ENCODE measurements around the gene ZNF174. TPM values are rescaled to one million over a fixed set of nuclear protein-coding genes. Genes with fewer than 3 reads are reported as not detected.

The ZNF174 gene
- total RNA-seq, 1 experiment from 2014 or later, result 17.7 TPM

- Histone ChIP-seq H3K4me1 (ENCODE audit: low read length) (peaks cover 12% of the 10 kb centered on the region), H3K9me2 (replicated peaks; ENCODE audit: insufficient read depth, low read length) (no peaks in the 10 kb centered on the region), H3K36me3 (ENCODE audit: insufficient read depth, low read length) (no peaks in the 10 kb centered on the region), H3K27me3 (ENCODE audit: low read length) (no peaks in the 10 kb centered on the region), H3K9ac (ENCODE audit: low read length) (no peak overlapping the region), H4K20me1 (ENCODE audit: insufficient read depth, low read depth, low read length) (no peaks in the 10 kb centered on the region), H3K4me3 (ENCODE audit: low read length) (no peak overlapping the region), H3K4me2 (ENCODE audit: low read depth, low read length, poor library complexity, severe bottlenecking) (no peak overlapping the region), H3K27ac (ENCODE audit: low read length) (no peak overlapping the region), H3K9me3 (ENCODE audit: low read length) (no peaks in the 10 kb centered on the region), H3K79me2 (ENCODE audit: low read length) (no peaks in the 10 kb centered on the region), H2AFZ (ENCODE audit: low read length) (no peak overlapping the region)
- no peak for DNase-seq
These were observed 25.3 kb upstream of the ZNF174 start for GRCh38 chr16:3375680-3376079.

DNA sequence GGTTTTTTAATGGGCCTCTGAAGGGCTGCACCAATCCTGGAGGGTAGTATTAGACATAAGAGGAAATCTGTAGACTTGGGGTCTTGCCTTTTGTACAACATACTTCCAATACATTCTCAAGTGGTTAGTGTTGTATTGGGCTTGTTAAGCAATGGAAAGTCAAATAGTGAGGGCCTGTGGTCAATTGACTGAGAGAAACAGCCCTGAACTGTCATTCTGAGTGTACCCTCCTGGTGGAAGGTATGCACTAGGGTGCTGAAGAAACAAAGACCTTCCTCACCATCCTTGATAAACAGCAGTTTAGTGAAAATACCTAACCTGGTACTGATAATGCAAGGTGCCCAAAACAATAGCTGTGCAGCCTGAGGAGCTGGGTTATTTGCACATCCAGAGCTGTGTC, 23.1 kb upstream of the ZNF174 start:
- H3K27me3 ChIP-seq (ENCODE audit: low read length), result no peaks in the 10 kb centered on the region
- H3K36me3 ChIP-seq (ENCODE audit: insufficient read depth, low read length), result peaks cover 15% of the 10 kb centered on the region
- H3K4me3 ChIP-seq (ENCODE audit: low read length), result no peak overlapping the region
- no peaks in the 10 kb centered on the region for H4K20me1 ChIP-seq (ENCODE audit: insufficient read depth, low read depth, low read length)
- H3K9ac ChIP-seq (ENCODE audit: low read length), result no peak overlapping the region
- H3K27ac ChIP-seq (ENCODE audit: low read length), result no peak overlapping the region
- no peak for DNase-seq
- no peak overlapping the region for H2AFZ ChIP-seq (ENCODE audit: low read length)
- no peaks in the 10 kb centered on the region for H3K79me2 ChIP-seq (ENCODE audit: low read length)
- H3K9me2 ChIP-seq (replicated peaks; ENCODE audit: insufficient read depth, low read length), result no peaks in the 10 kb centered on the region
- H3K4me2 ChIP-seq (ENCODE audit: low read depth, low read length, poor library complexity, severe bottlenecking), result no peak overlapping the region
- H3K4me1 ChIP-seq (ENCODE audit: low read length), result peaks cover 12% of the 10 kb centered on the region
- peaks cover 17% of the 10 kb centered on the region for H3K9me3 ChIP-seq (ENCODE audit: low read length)

DNA sequence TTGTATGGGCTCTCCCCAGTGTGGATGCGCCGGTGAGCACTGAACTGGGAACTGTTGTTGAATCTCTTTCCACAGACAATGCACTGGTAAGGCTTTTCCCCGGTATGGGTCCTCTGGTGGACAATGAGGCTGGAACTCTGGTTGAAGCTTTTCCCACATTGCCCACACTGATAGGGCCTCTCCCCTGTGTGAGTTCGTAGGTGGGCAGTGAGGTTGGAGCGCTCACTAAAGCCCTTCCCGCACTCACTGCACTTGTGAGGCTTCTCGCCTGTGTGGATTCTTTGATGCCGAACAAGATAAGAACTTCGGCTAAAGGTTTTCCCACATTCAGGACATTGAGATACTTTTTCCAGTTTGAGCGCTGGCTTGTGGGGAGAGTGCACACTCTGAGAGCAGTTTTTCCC, 18.0 kb upstream of the ZNF174 start:
- Histone ChIP-seq H3K9ac (ENCODE audit: low read length) (no peak overlapping the region), H3K36me3 (ENCODE audit: insufficient read depth, low read length) (peaks cover 53% of the 10 kb centered on the region), H3K9me3 (ENCODE audit: low read length) (peaks cover 40% of the 10 kb centered on the region), H2AFZ (ENCODE audit: low read length) (no peak overlapping the region), H3K27ac (ENCODE audit: low read length) (no peak overlapping the region), H4K20me1 (ENCODE audit: insufficient read depth, low read depth, low read length) (no peaks in the 10 kb centered on the region), H3K79me2 (ENCODE audit: low read length) (peaks cover 9% of the 10 kb centered on the region), H3K27me3 (ENCODE audit: low read length) (no peaks in the 10 kb centered on the region), H3K4me3 (ENCODE audit: low read length) (no peak overlapping the region; the same call in 1 of the 2 replicates), H3K4me2 (ENCODE audit: low read depth, low read length, poor library complexity, severe bottlenecking) (no peak overlapping the region), H3K4me1 (ENCODE audit: low read length) (no peaks in the 10 kb centered on the region), H3K9me2 (replicated peaks; ENCODE audit: insufficient read depth, low read length) (no peaks in the 10 kb centered on the region)
- DNase-seq, result no peak

- H3K4me3 ChIP-seq (ENCODE audit: low read length), result no peak overlapping the region
- H3K36me3 ChIP-seq (ENCODE audit: insufficient read depth, low read length), result peaks cover 82% of the 10 kb centered on the region
- no peak overlapping the region for H3K27ac ChIP-seq (ENCODE audit: low read length)
- no peaks in the 10 kb centered on the region for H3K4me1 ChIP-seq (ENCODE audit: low read length)
- no peak overlapping the region for H3K9ac ChIP-seq (ENCODE audit: low read length)
- no peak for DNase-seq
- no peaks in the 10 kb centered on the region for H3K27me3 ChIP-seq (ENCODE audit: low read length)
- H3K9me2 ChIP-seq (replicated peaks; ENCODE audit: insufficient read depth, low read length), result no peaks in the 10 kb centered on the region
- no peaks in the 10 kb centered on the region for H4K20me1 ChIP-seq (ENCODE audit: insufficient read depth, low read depth, low read length)
- peaks cover 30% of the 10 kb centered on the region for H3K9me3 ChIP-seq (ENCODE audit: low read length)
- peaks cover 39% of the 10 kb centered on the region for H3K79me2 ChIP-seq (ENCODE audit: low read length)
- no peak overlapping the region for H2AFZ ChIP-seq (ENCODE audit: low read length)
- H3K4me2 ChIP-seq (ENCODE audit: low read depth, low read length, poor library complexity, severe bottlenecking), result no peak overlapping the region
These were observed 12.7 kb upstream of the ZNF174 start for GRCh38 chr16:3388325-3388724.

DNA sequence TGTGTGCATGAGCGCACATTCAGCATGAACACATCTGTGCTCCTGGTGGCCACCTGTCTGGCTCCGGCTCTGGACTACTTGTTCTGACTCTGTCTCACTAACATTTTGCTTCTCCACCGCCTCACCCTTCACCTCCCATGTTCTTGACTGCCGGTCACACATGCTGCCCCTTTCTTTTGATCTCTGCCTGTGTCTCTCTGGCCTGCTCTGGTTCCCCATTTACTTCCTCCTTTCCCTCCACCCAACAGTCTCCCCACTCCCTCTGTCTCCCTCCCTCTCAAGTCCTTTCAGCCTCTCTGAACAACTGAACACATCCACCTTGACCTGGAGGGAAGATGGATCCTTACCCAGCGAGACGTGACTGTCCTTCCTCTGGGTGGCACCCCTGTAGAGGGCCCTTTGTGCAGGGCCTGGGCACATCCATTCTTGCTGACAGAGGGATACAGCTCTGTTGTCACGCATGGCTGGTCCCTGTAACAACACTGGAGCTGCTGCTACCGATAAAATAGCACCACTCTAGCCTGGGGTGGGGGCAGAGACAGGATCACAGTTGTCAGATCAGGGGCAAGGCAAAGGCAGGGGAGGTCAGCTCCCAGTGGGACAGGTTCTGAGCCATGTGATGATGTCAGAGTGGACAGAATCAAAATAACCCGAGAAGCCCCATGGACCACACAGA, 11.2 kb upstream of the ZNF174 start:
- Histone ChIP-seq H3K27ac (ENCODE audit: low read length) (no peak overlapping the region), H3K4me3 (ENCODE audit: low read length) (no peak overlapping the region), H3K9me2 (replicated peaks; ENCODE audit: insufficient read depth, low read length) (no peaks in the 10 kb centered on the region), H3K27me3 (ENCODE audit: low read length) (no peaks in the 10 kb centered on the region), H3K4me1 (ENCODE audit: low read length) (no peaks in the 10 kb centered on the region), H3K9ac (ENCODE audit: low read length) (no peak overlapping the region), H3K9me3 (ENCODE audit: low read length) (peaks cover 15% of the 10 kb centered on the region), H2AFZ (ENCODE audit: low read length) (no peak overlapping the region), H3K36me3 (ENCODE audit: insufficient read depth, low read length) (peaks cover 82% of the 10 kb centered on the region), H3K79me2 (ENCODE audit: low read length) (peaks cover 53% of the 10 kb centered on the region), H3K4me2 (ENCODE audit: low read depth, low read length, poor library complexity, severe bottlenecking) (no peak overlapping the region), H4K20me1 (ENCODE audit: insufficient read depth, low read depth, low read length) (no peaks in the 10 kb centered on the region)
- no peak for DNase-seq

- H3K79me2 ChIP-seq (ENCODE audit: low read length), result peaks cover 78% of the 10 kb centered on the region
- H3K36me3 ChIP-seq (ENCODE audit: insufficient read depth, low read length), result peaks cover 63% of the 10 kb centered on the region
- peak overlapping the region; percentile 88 for H3K4me3 ChIP-seq (ENCODE audit: low read length)
- H3K9me2 ChIP-seq (replicated peaks; ENCODE audit: insufficient read depth, low read length), result no peaks in the 10 kb centered on the region
- peaks cover 8% of the 10 kb centered on the region for H3K4me1 ChIP-seq (ENCODE audit: low read length)
- H3K9me3 ChIP-seq (ENCODE audit: low read length), result peaks cover 33% of the 10 kb centered on the region
- no peak overlapping the region for H2AFZ ChIP-seq (ENCODE audit: low read length)
- no peaks in the 10 kb centered on the region for H3K27me3 ChIP-seq (ENCODE audit: low read length)
- no peak for DNase-seq
- peak overlapping the region; percentile 79 for H3K4me2 ChIP-seq (ENCODE audit: low read depth, low read length, poor library complexity, severe bottlenecking)
- peak overlapping the region; percentile 77 for H3K9ac ChIP-seq (ENCODE audit: low read length)
- no peaks in the 10 kb centered on the region for H4K20me1 ChIP-seq (ENCODE audit: insufficient read depth, low read depth, low read length)
- no peak overlapping the region; the same call in 1 of the 2 replicates for H3K27ac ChIP-seq (ENCODE audit: low read length)
These were observed 603 bp upstream of the ZNF174 start for GRCh38 chr16:3400446-3400778.

DNA sequence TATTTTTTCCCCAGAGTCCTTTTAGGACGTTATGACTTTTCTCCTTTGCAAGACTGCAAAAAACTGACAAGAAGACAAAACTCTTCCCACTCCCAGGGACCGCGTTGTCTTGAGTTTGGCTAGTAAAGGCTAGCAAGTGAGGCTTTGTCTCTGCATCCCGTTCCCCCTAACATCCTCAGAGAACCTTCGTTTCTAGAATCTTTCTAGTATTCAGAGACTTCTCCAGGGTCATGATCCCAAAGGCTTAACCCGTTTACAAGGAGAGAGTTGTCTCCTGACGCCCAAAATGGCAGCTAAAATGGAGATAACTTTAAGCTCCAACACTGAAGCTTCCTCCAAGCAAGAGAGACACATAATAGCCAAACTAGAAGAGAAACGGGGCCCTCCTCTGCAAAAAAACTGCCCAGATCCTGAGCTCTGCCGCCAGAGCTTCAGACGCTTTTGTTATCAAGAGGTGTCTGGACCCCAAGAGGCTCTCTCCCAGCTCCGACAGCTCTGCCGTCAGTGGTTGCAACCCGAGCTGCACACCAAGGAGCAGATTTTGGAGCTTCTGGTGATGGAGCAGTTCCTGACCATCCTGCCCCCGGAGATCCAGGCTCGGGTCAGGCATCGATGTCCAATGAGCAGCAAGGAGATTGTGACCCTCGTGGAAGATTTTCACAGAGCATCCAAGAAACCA, 843 bp downstream of the ZNF174 start:
- Histone ChIP-seq H3K9me2 (replicated peaks; ENCODE audit: insufficient read depth, low read length) (no peaks in the 10 kb centered on the region), H3K4me1 (ENCODE audit: low read length) (peaks cover 8% of the 10 kb centered on the region), H3K36me3 (ENCODE audit: insufficient read depth, low read length) (peaks cover 63% of the 10 kb centered on the region), H3K4me3 (ENCODE audit: low read length) (peak overlapping the region; percentile 88), H3K9me3 (ENCODE audit: low read length) (peaks cover 41% of the 10 kb centered on the region), H3K4me2 (ENCODE audit: low read depth, low read length, poor library complexity, severe bottlenecking) (peak overlapping the region; percentile 69), H3K9ac (ENCODE audit: low read length) (peak overlapping the region; percentile 73), H2AFZ (ENCODE audit: low read length) (0 out of 2 replicates have a peak overlapping the region, but pooled peaks have one; percentile 4), H3K27me3 (ENCODE audit: low read length) (no peaks in the 10 kb centered on the region), H4K20me1 (ENCODE audit: insufficient read depth, low read depth, low read length) (no peaks in the 10 kb centered on the region), H3K79me2 (ENCODE audit: low read length) (peaks cover 63% of the 10 kb centered on the region), H3K27ac (ENCODE audit: low read length) (peak overlapping the region; percentile 6)
- peak; percentile 63 for DNase-seq

DNA sequence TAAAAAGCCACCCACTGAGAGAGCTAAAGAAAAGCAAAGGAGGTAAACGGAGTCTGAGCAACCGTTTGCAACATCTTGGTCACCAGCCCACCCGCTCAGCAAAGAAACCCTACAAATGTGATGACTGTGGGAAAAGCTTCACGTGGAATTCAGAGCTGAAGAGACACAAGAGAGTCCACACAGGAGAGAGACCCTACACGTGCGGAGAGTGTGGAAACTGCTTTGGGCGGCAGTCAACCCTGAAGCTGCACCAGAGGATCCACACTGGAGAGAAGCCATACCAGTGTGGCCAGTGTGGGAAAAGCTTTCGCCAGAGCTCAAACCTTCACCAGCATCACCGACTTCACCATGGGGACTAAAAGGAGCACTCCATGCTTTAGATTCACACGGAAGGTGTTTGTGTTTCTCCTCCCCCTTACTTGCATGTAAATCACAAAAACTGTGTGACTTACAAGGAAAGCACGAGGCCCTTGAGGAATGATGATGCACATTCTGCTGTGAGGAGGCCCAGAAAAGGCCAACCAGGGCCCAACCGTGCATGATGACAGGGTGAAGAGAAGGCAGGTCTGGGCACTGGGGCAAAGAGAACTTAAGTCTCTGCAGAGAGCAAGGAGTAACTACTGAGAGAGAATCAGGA, 7.7 kb downstream of the ZNF174 start:
- Histone ChIP-seq H2AFZ (ENCODE audit: low read length) (no peak overlapping the region), H3K9me3 (ENCODE audit: low read length) (peaks cover 51% of the 10 kb centered on the region), H3K9me2 (replicated peaks; ENCODE audit: insufficient read depth, low read length) (no peaks in the 10 kb centered on the region), H3K4me3 (ENCODE audit: low read length) (no peak overlapping the region), H3K4me2 (ENCODE audit: low read depth, low read length, poor library complexity, severe bottlenecking) (no peak overlapping the region), H3K36me3 (ENCODE audit: insufficient read depth, low read length) (peaks cover 57% of the 10 kb centered on the region), H3K4me1 (ENCODE audit: low read length) (no peaks in the 10 kb centered on the region), H3K27me3 (ENCODE audit: low read length) (no peaks in the 10 kb centered on the region), H3K9ac (ENCODE audit: low read length) (no peak overlapping the region), H3K27ac (ENCODE audit: low read length) (no peak overlapping the region), H3K79me2 (ENCODE audit: low read length) (peaks cover 8% of the 10 kb centered on the region; the same call in 1 of the 2 replicates), H4K20me1 (ENCODE audit: insufficient read depth, low read depth, low read length) (no peaks in the 10 kb centered on the region)
- DNase-seq, result no peak

Data from Karpas-422 (cell line).